Skeletal muscle tissue (tissue), 4 donors: ENCODE results near the gene P2RY6. TPM values are rescaled to one million over a fixed set of nuclear protein-coding genes. Genes with fewer than 3 reads are reported as not detected.
A peak's percentile ranks its signal among the peaks of the same experiment; 100 is the strongest.

Experiments used
- H3K27ac ChIP-seq: one replicate; pipeline ENCODE4 v1.7.0; 2013; ENCODE audit warnings: mild to moderate bottlenecking, low read depth, low read length, inconsistent platforms
- H3K27me3 ChIP-seq, 3 donors: one replicate each; pipeline ENCODE4 v1.7.0; 2013; ENCODE audit warnings: low read length in 3 of 3; ENCODE audit not compliant: control insufficient read depth in 3 of 3, insufficient read depth in 3 of 3
- H3K36me3 ChIP-seq, 3 donors: one replicate each; pipeline ENCODE4 v1.7.0; 2013; ENCODE audit warnings: low read length in 3 of 3; ENCODE audit not compliant: control insufficient read depth in 3 of 3, insufficient read depth in 3 of 3
- H3K4me1 ChIP-seq, 3 donors: one replicate each; pipeline ENCODE4 v1.7.0; 2013; ENCODE audit warnings: low read length in 3 of 3, mild to moderate bottlenecking in 3 of 3; ENCODE audit not compliant: control insufficient read depth in 3 of 3, insufficient read depth in 3 of 3
- H3K4me3 ChIP-seq, 3 donors: one replicate each; pipeline ENCODE4 v1.7.0; 2013; ENCODE audit warnings: low read length in 3 of 3
- H3K9ac ChIP-seq, 3 donors: one replicate each; pipeline ENCODE4 v1.7.0; 2013; ENCODE audit warnings: low read length in 3 of 3, mild to moderate bottlenecking in 3 of 3, moderate library complexity in 2 of 3, low read depth in 1 of 3
- H3K9me3 ChIP-seq, 3 donors: one replicate each; pipeline ENCODE4 v1.7.0; 2013; ENCODE audit warnings: low read length in 3 of 3; ENCODE audit not compliant: control insufficient read depth in 3 of 3
- total RNA-seq: library from RNA; depleted of rRNA; stranded (reverse); fragments of >200 nt; gene quantifications from one replicate; pipeline ENCODE4 v1.2.3, GENCODE V29; 2014
- donor health status: Osteomylitis.

The P2RY6 gene, protein sequence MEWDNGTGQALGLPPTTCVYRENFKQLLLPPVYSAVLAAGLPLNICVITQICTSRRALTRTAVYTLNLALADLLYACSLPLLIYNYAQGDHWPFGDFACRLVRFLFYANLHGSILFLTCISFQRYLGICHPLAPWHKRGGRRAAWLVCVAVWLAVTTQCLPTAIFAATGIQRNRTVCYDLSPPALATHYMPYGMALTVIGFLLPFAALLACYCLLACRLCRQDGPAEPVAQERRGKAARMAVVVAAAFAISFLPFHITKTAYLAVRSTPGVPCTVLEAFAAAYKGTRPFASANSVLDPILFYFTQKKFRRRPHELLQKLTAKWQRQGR
- 2.1 TPM for total RNA-seq

DNA sequence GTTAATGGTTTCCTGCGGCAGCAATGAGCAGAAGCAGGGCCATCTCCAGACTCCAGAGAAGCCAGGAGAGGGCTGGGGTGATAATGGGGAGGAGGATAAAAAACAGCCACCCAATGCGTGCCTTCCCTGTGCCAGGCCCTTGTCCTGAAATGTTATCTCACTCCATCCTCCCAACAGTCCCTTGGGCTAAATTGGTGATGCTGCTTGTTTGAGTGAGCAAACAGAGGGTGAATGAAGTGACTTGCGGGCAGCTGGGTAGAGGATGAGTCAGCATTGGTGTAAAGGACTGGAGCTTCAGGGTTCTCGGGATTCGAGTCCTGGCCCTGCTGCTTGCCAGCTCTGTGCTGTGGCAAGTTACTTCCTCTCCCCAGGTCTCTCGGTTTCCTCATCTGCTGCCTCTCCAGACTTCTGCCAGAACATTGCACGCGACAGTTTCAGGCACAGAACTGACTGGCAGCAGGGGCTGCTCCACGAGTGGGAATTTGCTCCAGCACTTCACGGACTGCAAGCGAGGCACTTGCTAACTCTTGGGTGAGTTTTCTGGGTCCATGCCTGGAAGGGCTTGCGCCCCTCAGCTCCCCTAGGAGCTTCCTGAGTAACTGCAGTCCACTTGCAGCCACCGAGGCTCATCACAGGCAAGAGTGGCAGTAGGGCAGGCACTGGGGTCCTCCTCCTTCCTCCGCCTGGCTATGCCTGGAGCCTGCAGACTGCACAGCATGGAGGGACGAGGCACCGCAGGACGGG lies at the start of gene P2RY6:
P2RY6 (plus strand) TSS at position 403 of the 744 bp plus-strand sequence. CDS start 24,181 bp downstream, outside the sequence.
- Histone ChIP-seq H3K27me3 (no peaks in the 10 kb centered on the region), H3K4me3 (peak within 1 kb of the TSS in 1 of 3 donors; percentile 38), H3K9me3 (no peaks in the 10 kb centered on the region), H3K36me3 (no peaks in the 10 kb centered on the region), H3K27ac (peak within 1 kb of the TSS; percentile 7), H3K9ac (no peak within 1 kb of the TSS), H3K4me1 (peaks cover 3 to 33% (median 15%) of the 10 kb centered on the region in 3 donors)

DNA sequence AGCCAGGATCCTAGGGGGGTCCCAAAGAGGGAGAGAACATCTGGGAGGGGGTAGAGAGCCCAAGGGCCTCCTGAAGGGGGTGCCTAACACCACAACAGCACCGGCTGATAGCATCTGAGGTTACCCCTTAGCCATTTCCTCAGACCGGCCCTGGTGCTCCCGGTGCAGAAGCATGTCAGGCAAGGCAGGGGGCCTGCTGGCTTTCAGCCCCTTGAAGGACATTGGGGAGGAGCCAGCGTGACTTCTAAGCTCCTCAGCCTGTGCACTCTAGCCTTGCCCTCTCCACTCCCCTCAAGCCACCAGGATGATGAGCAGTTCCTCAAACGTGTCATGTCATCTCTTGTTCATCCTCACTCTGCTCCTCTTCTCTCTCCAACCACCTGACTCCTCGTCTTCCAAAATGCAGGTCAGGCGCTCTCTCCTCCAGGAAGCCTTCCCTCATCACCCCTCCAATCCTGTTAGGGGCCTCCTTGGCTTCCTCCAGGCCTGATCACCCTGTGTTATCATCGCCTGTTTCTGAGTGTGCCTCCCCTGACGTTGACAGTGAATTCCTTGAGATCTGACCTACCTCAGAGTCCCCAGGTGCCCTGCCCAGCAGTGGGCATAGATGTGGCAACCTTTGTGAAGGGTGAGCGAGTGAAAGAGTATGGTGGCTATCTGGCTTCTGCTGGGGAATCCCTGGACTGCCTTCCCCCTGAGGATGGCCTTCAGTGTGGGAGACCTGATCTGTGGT lies 48.0 kb upstream of the P2RY6 start:
- H3K27me3 ChIP-seq: no peaks in the 10 kb centered on the region
- no peak overlapping the region for H3K27ac ChIP-seq
- H3K4me1 ChIP-seq: peaks cover 72 to 97% (median 88%) of the 10 kb centered on the region in 3 donors
- H3K36me3 ChIP-seq: peaks cover 8 to 13% (median 12%) of the 10 kb centered on the region in 3 donors
- no peak overlapping the region for H3K4me3 ChIP-seq
- peak overlapping the region in 2 of 3 donors; percentile 16 to 20 for H3K9ac ChIP-seq
- H3K9me3 ChIP-seq: no peaks in the 10 kb centered on the region

DNA sequence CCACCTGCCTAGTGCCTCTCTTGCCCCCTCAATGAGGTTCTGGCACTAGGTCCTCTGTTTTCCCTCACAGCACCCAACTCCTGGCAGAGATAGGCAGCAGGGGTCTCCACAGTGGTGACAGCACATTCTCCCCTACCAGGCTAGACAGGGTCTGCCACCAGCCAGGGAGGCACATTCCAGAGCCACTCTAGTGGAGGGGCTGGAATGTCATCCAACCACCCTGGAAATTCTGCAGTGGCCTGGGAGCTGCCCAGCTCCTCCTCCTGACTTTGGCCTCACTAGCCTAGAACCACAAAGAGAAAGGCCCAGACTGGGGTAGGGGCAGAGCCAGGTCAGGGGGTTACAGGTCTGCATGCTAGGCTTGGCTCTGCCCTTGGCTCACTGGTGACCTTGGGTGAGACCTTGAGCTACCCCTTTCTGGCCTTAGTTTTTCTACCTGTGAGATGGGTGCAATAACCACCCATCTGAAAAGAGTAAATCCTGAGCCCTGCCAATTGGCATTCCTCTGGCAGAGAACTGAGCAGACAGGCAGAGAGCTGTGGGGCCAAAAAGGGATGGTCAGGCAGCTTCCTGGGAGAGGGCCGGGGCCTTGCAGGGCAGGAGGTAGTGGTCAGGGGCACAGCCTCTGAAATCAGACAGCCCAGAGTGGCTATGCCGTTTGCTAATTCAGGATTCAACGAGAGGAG lies 47.0 kb upstream of the P2RY6 start:
- Histone ChIP-seq H3K4me3 (no peak overlapping the region), H3K9me3 (no peaks in the 10 kb centered on the region), H3K9ac (peak overlapping the region in 2 of 3 donors; percentile 3 to 45), H3K4me1 (peaks cover 71 to 97% (median 87%) of the 10 kb centered on the region in 3 donors), H3K27me3 (no peaks in the 10 kb centered on the region), H3K27ac (no peak overlapping the region), H3K36me3 (peaks cover 11 to 21% (median 15%) of the 10 kb centered on the region in 3 donors)

DNA sequence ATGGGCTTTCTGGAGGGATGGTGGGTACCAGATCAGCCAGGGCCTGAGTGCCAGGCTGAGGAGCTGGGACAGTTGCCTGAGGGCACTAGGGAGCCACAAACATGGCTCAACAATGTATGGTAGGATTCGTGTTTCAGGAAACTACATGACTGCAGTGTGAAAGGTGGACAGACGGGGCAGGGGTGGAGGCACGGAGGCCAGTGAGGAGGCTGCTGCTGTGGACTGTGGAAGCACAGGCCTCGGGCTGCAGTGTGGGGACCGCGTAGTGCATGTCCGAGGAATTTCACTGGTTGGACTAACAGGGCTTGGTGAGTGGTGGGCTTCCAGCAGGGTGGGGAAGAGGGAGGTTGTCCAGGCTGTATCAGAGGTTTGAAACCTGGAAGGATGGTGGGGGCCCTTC lies 46.3 kb upstream of the P2RY6 start:
- Histone ChIP-seq H3K36me3 (peaks cover 12 to 26% (median 16%) of the 10 kb centered on the region in 3 donors), H3K27me3 (no peaks in the 10 kb centered on the region), H3K9me3 (no peaks in the 10 kb centered on the region), H3K9ac (peak overlapping the region in 2 of 3 donors; percentile 3 to 45), H3K4me1 (peaks cover 65 to 92% (median 81%) of the 10 kb centered on the region in 3 donors), H3K27ac (no peak overlapping the region), H3K4me3 (no peak overlapping the region)

DNA sequence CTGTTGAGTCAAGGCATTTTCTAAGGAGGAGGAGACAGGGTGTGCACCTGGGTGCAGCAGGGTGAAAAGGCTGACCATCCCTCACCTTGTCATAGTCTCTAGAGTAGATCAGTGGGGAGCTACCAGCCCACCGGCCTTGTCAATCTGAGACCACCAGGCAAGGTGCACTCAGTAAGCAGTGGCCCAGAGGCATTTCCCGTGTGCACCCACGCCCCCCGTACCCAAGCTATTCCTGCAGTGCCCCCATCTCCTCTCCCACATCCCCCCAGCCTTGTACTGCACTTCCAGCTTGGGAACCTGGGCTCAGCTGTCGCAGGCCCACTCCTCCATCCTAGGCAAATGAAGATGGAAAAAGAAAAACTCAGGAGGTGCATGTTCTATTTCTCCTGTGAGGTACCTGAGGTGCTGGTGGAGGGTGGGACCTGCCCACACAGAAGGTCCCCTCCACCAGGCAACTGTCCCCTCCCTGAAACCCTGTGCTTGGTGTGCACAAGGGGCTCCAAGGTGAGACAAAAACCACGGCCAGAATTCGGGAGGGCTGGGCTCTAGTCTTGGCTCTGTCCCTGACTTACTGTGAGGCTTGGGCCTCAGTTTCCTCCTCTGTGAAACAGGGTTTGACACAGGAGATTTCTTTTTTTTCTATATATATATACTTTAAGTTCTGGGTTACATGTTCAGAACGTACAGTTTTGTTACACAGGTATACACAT lies 45.7 kb upstream of the P2RY6 start:
- H3K27ac ChIP-seq: no peak overlapping the region
- peaks cover 12 to 26% (median 16%) of the 10 kb centered on the region in 3 donors for H3K36me3 ChIP-seq
- H3K9ac ChIP-seq: peak overlapping the region in 2 of 3 donors; percentile 12 to 33
- H3K27me3 ChIP-seq: no peaks in the 10 kb centered on the region
- H3K4me3 ChIP-seq: no peak overlapping the region
- no peaks in the 10 kb centered on the region for H3K9me3 ChIP-seq
- peaks cover 60 to 86% (median 75%) of the 10 kb centered on the region in 3 donors for H3K4me1 ChIP-seq

DNA sequence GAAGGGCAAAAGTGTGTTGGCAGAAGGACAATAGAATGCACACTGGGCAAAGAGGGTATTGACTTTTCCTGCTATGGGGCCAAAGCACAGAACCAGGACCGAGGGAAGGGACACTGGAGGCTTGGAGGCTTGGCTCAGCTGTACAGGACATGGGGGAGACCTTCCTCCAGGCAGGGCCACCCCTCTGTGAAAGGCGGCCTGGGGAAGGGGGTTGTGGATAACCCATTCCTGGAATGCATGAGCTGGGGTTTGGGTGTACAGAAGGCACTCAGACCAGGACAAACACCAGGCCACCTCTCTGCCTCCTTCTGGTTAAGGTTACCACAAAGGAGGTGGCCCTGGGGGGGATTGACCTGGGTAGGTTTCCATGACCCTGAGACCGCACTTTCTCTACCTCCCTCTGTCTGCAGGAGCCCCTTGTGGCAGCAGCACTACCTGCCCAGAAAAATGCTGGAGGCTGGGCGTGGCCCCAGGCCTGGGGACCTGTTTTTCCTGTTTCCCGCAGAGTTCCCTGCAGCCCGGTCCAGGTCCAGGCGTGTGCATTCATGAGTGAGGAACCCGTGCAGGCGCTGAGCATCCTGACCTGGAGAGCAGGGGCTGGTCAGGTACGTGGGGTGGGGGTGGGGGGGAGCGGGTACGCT lies 44.4 kb upstream of the P2RY6 start:
- Histone ChIP-seq H3K9me3 (no peaks in the 10 kb centered on the region), H3K4me1 (peaks cover 48 to 75% (median 64%) of the 10 kb centered on the region in 3 donors), H3K27ac (no peak overlapping the region)

DNA sequence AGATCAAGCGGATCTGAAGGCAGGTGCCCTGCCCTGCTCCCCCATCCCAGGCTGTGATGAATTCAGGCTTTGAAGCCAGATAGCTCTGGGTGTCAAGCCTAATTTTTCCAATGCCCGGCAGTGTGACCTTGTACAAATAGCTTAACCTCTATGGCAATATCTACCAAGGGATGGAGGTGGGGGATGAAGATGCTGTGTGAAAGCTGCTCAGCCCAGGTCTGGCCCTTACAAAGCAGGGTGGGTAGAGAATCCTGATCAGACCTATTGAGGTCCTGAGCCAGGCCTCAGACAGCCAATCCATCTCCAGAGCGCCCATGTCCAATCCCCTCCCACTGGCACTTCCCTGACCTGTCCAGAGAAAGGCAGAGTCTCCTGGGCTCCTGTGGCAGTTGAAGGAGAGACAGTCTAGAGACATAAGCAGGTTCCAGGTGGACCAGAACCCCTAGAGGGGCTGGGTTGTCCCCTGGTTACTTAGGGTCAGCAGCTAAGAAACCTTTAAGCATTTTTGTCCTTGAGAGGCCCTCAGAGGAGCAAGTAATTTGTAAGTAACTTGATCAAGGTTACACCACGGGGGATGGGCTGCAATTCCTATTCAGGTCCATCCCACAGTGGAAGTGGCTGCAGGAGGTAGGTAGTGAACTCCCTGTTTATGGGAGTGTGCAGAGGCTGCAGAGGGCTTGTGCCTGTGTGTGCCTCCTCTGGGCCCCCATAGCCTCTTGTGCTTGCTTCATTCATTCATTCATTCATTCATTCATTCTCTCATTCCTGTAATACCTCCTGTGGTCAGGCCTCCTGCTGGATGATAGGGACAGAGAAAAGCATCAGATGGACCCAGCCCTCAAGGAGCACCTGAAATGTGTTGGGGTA lies 43.6 kb upstream of the P2RY6 start:
- Histone ChIP-seq H3K4me1 (peaks cover 43 to 75% (median 66%) of the 10 kb centered on the region in 3 donors), H3K9me3 (no peaks in the 10 kb centered on the region), H3K36me3 (peaks cover 8 to 24% (median 12%) of the 10 kb centered on the region in 3 donors), H3K27me3 (no peaks in the 10 kb centered on the region), H3K27ac (no peak overlapping the region), H3K9ac (peak overlapping the region in 1 of 3 donors; percentile 41), H3K4me3 (no peak overlapping the region)

More for the DNA sequence above, 44.4 kb upstream of the P2RY6 start:
- H3K36me3 ChIP-seq: peaks cover 10 to 24% (median 12%) of the 10 kb centered on the region in 3 donors
- peak overlapping the region in 2 of 3 donors; percentile 5 to 50 for H3K9ac ChIP-seq
- H3K27me3 ChIP-seq: no peaks in the 10 kb centered on the region
- H3K4me3 ChIP-seq: no peak overlapping the region

DNA sequence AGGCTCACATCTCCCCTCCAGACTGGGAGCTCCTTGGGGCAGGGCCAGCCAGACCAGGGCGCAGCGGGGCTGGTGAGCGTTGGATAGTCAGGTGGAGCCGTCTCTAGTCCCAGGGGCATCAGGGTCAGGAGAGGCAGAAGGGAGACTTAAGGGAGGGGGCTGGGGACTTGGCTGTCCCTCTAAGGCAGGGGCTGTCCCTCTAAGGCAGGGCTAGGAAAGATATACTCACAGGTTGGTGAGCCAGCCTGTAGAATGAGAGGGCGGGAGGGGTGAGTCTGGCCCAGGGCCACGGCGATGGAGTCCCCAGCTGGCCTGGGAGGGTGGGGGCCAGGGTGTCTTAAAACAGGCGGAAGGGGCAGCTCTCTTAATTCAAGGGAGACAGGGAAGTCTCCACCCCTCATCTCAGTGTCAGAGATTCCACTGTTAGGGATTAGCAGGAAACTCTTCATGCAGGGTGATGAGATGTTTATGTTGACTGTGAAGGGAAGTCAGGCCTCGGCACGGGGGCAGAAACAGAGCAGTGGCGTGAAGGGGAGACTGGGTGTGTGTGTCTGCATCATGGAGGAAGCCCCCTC lies 42.7 kb upstream of the P2RY6 start:
- H3K36me3 ChIP-seq: peaks cover 7 to 26% (median 18%) of the 10 kb centered on the region in 3 donors
- no peak overlapping the region for H3K4me3 ChIP-seq
- no peaks in the 10 kb centered on the region for H3K27me3 ChIP-seq
- H3K4me1 ChIP-seq: peaks cover 46 to 74% (median 66%) of the 10 kb centered on the region in 3 donors
- H3K27ac ChIP-seq: no peak overlapping the region
- peak overlapping the region in 1 of 3 donors; percentile 33 for H3K9ac ChIP-seq
- no peaks in the 10 kb centered on the region for H3K9me3 ChIP-seq
